GM23248 (cell line): ENCODE data around the gene NPAS3.

Source experiments
- EZH2 ChIP-seq: fragments of 200-600 bp; sonication (generic); IDR thresholded peaks from 2 replicates; pipeline ENCODE4 v1.6.1; 2018; ENCODE audit warnings: antibody characterized with exemption, mild to moderate bottlenecking; ENCODE audit not compliant: insufficient read depth, poor library complexity, severe bottlenecking
- EZH2phosphoT487 ChIP-seq: fragments of 200-600 bp; sonication (generic); IDR thresholded peaks from 2 replicates; pipeline ENCODE4 v1.6.1; 2018; ENCODE audit warnings: antibody characterized with exemption, moderate library complexity, mild to moderate bottlenecking, low read depth; ENCODE audit not compliant: insufficient read depth

- TF ChIP-seq EZH2phosphoT487 = no peak
- TF ChIP-seq EZH2 = no peak
Observed at GRCh38 chr14:33461036-33461435, 522.4 kb downstream of the NPAS3 start.
